ENCODE measurements around the gene FBXO28.
"Not testable (repeated sequence)": the region's sequence is repeated elsewhere in the genome, so short reads cannot be mapped to it uniquely, and the experiment has no call there.

Gene FBXO28, protein sequence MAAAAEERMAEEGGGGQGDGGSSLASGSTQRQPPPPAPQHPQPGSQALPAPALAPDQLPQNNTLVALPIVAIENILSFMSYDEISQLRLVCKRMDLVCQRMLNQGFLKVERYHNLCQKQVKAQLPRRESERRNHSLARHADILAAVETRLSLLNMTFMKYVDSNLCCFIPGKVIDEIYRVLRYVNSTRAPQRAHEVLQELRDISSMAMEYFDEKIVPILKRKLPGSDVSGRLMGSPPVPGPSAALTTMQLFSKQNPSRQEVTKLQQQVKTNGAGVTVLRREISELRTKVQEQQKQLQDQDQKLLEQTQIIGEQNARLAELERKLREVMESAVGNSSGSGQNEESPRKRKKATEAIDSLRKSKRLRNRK

DNA sequence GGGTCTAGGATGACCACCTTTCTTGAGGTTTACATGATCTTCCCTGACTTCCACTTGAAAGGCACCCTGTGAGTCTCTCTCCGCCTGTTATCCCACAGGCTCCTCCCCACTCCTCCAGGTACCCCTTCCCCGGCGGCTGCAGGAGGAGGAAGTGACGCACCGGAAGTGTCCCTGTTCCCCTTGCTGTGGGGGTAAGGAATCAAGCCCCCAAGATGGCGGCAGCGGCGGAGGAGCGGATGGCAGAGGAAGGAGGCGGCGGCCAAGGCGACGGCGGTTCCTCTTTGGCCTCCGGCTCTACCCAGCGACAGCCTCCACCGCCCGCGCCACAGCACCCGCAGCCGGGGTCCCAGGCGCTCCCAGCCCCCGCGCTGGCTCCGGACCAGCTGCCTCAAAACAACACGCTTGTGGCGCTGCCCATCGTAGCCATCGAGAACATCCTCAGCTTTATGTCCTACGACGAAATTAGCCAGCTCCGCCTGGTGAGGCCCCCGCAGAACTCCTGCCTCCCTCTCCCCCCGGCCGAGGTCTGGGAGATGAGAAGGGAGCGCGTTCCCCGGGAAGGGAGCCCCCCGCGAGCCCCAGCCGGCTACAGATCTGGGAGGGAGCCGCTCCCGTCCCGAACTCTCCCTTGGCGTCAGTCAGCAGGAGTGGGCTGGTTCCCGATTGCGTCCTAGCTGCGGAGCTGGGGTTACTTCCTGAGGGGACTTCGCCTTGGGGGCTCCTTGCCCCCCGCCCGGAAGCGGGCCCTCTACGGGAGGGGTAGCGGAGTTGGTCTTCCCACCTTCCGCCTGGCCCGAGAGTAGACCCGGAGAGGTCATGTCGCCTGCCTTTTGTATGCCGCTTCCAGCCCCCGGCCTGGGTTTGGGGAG is at the start of gene FBXO28:
FBXO28 (plus strand) TSS at position 194 of the 869 bp plus-strand sequence; CDS start at position 213, 19 bp downstream.
- DNase-seq (ENCODE audit: low read depth) = peak; percentile 93

DNA sequence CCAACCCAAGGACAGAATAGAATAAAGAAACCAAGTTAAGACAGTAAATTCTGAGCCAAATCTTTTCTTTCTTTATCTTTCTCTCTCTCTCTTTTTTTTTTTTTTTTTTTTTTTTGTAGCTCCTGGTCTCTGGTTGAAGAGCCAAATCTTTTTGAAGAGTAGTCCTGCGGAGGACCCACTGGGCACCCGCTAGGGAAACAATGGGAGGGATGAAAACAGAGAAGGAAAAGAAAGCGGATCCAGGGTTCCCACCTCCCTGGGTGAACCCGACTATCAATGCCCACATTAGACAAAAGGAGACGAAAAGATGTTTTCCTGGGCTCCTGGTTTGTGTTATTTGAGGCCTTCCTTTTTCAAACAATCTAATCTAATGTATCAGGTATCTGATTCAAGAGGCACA is 49.8 kb upstream of the FBXO28 start:
- DNase-seq (ENCODE audit: low read depth) = no peak

DNA sequence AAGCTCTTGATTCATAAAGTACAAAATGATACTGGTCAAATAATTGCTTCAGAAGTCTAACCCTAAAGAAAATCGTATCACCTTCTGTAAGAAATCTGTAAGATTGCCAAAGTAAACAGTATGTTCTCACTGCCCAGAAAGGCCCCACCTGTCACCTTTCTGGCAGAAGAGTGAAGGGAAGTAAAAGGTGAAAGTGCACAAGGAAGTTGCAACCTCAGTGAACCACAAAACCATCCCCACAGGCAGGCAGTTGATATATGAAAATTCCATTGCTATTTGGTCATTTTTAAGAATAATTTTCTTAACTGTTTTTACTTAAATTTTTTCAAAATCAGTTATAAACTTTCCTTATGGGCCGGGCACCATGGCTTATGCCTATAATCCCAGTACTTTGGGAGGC is 48.5 kb upstream of the FBXO28 start:
- no peak for DNase-seq (ENCODE audit: low read depth)

DNA sequence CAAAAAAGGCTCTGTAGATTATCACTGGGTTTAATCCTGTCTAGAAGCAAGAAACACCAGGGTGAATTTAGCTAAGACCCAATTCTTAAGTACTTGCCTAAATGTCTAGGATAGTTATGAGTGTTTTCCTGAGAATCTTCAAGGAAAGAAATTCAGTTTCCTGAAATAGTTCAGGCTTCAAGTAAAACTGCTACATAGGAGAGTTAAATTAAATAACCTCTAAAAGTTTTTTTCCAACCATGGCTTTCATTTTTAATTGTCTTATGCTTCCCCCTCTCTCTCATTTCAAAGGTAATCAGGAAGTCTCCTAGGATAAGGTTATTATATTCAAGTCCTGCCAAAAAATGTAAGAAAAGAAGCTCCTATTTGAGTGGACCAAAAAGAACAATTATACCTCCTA is 46.7 kb upstream of the FBXO28 start:
- no peak for DNase-seq (ENCODE audit: low read depth)

DNA sequence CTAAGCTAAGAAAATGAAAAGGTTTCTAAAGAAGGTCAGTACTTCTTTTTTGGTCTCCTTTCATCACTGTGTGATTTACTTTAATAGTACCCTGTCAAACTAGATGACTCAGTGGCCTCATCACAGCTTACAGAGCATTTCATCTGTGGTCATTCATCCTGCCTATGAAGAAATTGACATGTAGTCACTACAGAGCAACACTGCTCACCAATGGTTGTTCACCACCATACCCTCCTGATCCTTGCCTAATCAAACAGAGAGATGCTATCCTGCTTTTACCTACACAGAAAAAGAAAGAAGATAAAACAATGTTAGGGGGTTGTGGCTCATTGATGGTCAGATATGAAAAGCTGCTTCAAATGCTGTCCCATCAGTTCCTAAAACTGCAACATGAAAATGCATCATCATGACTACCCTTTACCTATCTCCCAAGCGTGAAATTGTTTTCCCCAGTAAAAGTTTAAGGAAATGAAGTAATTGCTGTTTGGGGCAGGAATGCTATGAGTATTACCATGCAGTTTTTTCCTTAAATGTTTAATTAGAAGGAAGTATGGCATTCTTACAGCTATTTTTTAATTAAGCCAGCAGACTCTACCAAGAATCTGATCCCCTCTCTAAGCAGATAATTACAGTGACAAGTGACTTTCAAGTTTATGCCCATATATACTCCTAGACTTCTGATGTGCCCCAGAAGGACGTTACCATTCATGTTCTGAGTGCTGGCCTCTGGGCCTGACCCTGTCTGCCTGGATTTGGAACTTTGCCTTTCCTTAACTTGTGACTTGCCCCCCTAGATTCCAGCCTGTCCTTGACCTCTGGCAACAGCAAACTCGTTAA is 46.1 kb upstream of the FBXO28 start:
- DNase-seq (ENCODE audit: low read depth) = no peak

DNA sequence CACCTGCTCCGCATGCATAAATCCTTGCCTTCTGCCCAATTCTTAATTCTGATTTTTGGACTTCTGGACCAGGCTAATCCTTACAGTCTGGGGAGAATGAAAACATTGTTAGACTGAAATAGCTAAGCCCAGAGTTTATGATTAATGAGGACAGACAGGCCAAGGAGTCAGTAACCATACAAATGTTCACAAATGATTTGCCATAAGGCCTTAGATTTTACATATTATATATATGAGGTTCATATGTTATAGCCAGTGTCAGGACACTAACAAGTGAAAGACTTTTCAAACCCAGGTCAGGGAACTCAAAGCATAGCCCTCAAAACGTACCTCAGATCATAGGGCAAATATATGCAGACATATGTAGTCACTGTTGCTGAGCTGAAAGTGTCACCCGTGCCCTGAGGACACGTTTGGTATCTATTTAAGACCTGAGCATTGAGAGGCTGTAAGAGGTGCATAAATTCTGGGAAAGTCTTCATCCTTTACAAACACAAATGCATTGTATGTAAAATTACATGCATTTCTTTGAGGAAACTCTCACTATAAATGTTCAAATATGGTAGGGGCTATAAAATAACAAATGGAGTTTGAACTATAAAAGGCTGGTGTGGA is 45.3 kb upstream of the FBXO28 start:
- DNase-seq (ENCODE audit: low read depth) = no peak

DNA sequence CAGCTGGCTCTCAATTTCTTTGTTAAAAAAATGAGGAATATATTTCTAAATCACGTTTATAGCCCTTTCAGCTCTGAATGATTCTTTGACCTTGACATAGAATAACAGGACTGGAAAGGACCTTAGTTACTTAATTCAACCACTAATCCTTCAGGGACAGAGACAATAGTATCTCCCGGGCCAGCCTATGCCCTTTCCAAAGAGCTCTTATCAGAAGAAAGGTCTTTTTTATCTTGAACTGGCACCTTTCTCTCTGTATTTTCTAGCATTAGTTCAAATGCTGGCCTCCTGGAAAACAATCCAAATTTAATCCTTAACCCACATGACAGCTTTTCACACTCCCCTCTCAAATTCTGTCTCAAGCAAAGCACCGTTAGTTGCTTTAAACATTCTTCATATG is 44.8 kb upstream of the FBXO28 start:
- no peak for DNase-seq (ENCODE audit: low read depth)

DNA sequence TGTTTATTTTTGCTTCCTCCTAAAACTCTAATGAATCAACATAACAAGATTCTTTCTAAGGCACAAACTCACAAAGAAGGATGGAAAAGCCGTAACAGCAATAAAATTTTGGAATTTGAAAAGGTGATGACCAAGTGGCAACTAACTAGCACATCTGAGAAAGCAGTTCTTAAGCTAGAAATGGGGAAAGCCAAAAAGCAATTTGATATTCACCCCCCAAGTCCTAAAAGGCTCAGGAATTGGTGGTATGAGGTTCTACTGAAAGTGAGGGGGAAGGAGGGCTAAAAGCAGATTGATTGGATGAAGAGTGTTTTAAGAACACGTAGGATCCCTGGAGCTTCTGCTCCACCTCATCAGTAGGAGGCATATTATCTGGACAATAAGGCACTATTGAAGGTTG is 43.4 kb upstream of the FBXO28 start:
- DNase-seq (ENCODE audit: low read depth) = no peak

DNA sequence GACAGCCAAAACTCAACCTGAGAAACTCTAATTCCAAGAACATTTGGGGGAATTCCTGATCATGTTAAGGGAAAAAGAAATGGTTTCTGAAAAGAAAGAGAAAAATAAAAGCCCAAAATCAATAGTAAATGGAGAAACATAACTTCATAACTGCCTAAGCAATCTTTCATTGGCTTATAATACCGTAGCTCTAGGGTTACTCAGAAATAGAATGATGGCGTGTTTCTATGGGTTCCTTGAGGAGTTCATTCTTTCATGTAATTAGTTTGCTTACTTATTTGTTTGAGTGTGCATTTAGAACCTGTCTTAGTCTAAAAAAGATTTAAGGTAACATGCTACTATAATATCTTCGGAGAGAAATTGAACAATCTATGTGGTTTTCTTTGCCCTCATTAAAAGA is 37.5 kb upstream of the FBXO28 start:
- no peak for DNase-seq (ENCODE audit: low read depth)

DNA sequence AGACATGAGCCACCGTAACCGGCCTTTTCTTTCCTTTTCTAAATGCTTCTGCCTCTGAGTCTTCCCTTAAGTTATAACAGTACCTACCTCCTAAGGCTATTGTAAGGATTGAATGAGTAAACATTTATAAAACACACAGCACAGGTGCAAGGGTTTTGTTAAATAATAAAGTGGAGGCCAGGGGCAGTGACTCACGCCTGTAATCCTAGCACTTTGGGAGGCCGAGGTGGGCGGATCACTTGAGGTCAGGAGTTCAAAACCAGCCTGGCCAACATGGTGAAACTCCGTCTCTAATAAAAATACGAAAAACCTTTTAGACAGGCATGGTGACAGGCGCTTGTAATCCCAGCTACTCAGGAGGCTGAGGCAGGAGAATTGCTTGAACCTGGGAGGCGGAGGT is 34.3 kb upstream of the FBXO28 start:
- not testable (repeated sequence) for DNase-seq (ENCODE audit: low read depth)

DNA sequence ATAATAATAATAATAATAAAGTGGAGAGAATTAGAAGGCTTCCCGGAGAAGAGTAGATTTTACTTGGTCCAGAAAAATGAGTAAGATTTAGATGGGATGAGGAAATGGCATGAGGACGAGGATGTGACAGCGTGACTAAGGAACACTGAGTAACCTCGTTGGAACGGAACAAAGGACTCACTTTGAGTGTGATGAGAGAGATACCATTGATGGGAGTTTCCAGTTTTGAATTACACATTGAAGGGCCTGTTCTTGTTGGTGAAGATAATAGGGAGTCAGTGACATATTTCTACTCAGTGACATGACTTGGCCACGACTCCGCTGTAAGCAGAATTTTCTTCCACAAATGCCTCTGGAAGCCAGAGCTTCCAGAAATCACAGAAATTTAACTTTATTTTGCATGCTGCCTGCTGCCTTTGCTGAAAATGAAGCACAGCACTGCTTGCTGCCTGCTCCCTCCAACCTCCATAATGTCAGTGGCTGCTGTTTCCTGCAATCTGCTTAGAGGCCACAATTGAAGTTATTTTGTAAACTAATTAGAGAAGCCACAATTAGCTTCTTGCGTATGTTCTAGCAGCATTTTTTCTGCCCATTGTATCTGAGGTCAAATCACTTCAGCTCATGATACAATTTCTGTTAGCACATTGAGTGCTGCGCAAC is 33.7 kb upstream of the FBXO28 start:
- no peak for DNase-seq (ENCODE audit: low read depth)

DNA sequence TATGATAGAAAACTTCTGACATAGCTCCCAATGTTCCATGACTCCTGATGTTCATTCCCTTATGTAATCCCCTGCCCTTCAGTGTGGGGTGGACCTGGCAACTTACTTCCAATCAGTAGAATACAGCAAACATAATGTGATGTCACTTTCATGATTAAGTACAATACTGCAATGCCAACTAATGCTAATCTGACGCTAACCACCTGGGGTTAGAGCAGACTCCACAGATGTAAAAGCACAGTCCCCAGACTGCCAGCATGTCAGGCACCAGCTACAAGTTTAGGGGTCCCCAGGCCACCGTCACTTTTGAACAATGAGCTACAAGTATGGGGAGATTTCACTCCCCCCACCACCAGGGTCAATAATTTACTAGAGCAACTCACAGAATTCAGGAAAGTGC is 32.3 kb upstream of the FBXO28 start:
- no peak for DNase-seq (ENCODE audit: low read depth)

DNA sequence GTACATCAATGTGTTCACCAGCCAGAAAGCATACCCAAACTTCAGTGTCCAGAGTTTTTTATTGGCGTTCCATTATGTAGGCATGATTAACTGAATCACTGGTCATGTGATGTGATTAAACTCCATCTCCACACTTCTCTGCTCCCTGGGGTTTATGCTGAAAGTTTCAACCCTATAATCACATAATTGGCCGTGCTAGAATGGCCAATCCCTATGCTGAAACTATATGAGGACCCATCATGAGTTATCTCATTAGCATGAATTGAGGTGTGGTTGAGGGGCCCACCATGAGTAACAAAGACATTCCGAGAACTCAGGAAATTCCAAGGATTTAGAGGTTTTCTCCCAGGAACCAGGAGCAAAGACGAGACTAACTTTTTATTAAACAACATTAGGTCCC is 31.8 kb upstream of the FBXO28 start:
- no peak for DNase-seq (ENCODE audit: low read depth)

DNA sequence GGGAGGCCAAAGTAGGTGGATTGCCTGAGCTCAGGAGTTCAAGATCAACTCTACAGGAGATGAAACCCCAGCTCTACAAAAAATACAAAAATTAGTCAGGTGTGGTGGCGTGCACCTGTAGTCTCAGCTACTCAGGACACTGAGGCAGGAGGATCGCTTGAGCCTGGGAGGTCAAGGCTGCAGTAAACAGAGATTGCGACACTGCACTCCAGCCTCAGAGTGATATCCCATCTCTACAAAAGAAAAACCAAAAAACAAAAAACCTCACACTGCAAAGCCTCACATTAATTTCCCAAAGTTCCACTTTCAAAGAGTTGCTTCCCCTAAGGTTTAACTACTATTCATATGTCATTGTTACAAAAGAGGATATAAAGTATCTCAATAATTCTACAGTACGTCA is 29.0 kb upstream of the FBXO28 start:
- DNase-seq (ENCODE audit: low read depth) = no peak

DNA sequence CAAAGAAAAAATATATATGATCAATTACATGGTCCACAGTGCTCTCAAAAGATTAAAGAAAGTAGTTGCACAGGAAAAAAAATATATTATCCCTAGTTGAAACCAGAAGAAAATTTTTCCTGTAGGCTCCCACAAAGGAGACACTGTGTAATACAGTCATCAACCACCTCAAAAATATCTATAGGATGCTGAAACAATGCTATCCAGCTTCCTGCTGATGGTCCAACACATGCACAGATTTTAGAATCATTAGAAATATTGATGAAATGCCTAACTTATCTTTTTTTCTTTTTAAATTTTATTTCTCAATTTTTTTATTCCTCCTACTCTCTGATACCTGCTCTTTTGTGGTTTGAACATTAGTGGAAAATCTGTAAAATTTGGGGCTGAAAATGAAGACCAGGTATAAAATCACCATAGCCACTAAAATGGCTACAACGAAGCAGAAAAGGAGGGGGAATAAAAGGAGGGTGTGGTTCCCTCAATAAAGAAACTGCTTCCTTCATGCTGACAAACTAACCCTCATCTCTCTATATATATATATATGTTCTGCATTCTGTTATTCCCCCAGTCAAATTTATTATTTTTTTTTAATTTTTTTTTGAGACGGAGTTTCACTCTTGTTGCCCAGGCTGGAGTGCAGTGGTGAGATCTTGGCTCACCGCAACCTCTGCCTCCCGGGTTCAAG is 28.3 kb upstream of the FBXO28 start:
- no peak for DNase-seq (ENCODE audit: low read depth)

DNA sequence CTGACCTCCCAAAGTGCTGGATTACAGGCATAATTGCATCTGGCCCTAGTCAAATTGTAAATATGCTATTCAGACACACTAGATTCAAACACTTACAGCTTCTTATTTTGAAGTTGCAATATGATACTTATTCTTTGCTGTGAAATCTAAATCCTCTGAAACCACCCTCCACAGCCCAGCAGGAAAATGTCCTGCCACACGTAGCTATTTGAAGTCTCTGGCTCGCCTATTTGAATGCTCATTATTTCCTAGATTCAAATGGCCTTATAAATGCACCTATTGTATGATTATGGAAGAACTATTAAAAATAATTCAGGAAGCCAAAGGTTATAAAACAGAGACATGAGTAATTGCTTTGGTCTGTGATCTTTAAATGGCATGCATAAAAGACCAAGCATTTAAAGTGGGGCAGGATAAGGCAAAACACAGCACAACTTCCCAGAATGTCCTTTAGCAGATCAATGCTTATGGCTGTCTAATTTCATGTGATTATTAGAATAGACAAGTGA is 26.6 kb upstream of the FBXO28 start:
- DNase-seq (ENCODE audit: low read depth) = no peak

DNA sequence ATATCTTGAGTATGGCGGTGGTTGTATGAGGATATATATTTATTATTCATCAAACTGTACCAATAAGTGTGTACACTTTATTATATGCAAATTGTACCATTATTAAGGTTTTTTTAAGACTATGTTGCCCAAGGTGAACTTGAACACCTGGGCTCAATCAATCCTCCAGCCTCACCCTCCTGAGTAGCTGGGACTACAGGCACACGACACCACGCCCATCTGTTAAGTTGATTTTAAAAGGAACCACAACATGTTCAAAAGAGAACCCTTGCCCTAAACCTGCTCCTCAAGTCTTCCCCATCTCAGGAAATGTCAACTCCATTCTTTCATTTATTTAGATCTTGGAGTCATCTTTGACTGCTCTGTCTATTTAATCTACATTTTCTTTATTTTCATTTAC is 24.3 kb upstream of the FBXO28 start:
- DNase-seq (ENCODE audit: low read depth) = no peak

DNA sequence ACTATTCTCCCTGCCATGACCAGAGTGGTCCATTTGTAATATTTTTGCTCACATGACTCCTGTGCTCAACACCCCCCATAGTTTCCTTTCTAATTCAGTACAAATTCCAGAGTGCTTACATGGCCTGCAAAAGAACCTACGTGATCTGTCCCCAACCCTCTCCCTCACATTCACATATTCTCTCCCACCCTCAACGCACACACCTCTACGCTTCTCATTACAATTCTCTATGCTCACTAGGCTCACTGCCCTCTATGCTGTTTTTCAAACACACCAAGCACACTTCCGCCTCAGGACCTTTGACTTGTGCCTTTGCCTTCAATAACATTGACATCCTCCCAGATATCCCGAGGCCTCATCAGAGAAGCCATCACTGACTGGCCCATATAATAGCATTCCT is 23.8 kb upstream of the FBXO28 start:
- DNase-seq (ENCODE audit: low read depth) = no peak

DNA sequence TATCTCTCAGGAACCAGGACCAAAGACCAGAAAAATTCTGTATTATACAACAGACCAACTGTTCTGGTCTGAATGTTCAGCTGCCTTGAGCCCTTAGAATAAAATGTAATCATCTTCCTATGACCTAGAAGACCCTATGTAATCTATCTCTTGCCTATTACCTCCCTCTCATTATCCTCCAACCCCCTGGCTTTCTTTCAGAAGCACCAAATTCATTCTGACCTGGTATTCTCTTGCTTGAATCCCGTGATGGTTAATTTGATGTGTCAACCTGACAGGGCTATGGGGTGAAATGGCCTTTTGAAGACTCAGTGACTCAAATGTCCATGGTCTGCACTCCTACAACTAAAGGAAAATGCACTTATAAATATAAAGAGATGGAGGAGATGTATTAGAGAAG is 21.8 kb upstream of the FBXO28 start:
- DNase-seq (ENCODE audit: low read depth) = no peak

DNA sequence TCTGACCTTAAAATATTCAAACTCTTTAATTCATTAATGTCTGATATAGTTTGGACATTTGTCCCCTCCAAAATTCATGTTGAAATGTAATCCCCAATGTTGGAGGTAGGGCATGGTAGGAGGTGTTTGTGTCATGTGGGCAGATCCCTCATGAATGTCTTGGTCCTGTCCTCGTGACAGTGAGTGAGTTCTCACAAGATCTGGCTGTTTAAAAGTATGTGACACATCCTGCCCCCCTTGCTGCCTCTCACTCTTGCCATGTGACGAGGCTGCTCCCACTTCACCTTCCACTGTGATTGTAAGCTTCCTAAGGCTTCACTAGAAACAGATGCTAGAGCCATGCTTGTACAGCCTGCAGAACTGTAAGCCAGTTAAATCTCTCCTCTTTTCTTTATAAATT is 21.3 kb upstream of the FBXO28 start:
- no peak for DNase-seq (ENCODE audit: low read depth)

DNA sequence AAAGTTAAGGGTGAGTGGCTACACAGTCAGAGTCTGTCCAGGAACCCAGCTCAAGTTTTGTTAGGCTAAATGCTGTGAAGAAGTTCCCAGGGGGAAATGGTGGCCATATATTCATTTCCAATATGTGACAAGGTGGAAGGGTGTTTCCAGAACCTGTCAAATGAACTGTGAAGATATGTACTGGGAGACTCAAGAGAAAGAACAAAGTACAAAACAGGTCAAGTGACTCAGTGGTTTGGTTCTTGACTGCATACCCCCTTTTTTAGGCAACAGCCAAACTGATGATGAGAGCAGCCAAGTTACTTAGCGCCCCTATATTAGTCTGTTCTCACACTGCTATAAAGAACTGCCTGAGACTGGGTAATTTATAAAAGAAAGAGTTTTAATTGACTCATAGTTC is 18.6 kb upstream of the FBXO28 start:
- DNase-seq (ENCODE audit: low read depth) = no peak

Data from stimulated activated CD4-positive, alpha-beta T cell treated with anti-CD3 and anti-CD28 coated beads, Interleukin-2, amount 100 ng/mL, for 4 hours (primary cell).